Vagina (tissue), 2 donors: ENCODE measurements around the gene XRCC4. TPM values are rescaled to one million over a fixed set of nuclear protein-coding genes. Genes with fewer than 3 reads are reported as not detected.

Experiments
- DNase-seq, 2 donors: peaks; one replicate each; pipeline ENCODE4 v3.0.0-alpha.2; 2017; ENCODE audit errors: extremely low spot score in 2 of 2
- H3K27ac ChIP-seq: fragments of 200-600 bp; sonication (generic); one replicate; pipeline ENCODE4 v1.5.1; 2019
- H3K27me3 ChIP-seq: fragments of 200-600 bp; sonication (generic); one replicate; pipeline ENCODE4 v1.5.1; 2019
- H3K36me3 ChIP-seq, 2 donors: fragments of 200-600 bp; sonication (generic); one replicate each; pipeline ENCODE4 v1.5.1; 2017 to 2019
- H3K4me1 ChIP-seq: fragments of 200-600 bp; sonication (generic); one replicate; pipeline ENCODE4 v1.5.1; 2019
- H3K4me3 ChIP-seq, 2 donors: fragments of 200-600 bp; sonication (generic); 1 replicate in 1 of 2; 2 replicates in 1 of 2; pipeline ENCODE4 v1.5.1; 2016 to 2019
- H3K9me3 ChIP-seq: fragments of 200-600 bp; sonication (generic); one replicate; pipeline ENCODE4 v1.5.1; 2019
- POLR2A ChIP-seq, 2 donors: fragments of 450-650 bp; IDR thresholded peaks; one replicate each; pipeline ENCODE4 v1.6.1; 2017; ENCODE audit warnings: antibody characterized with exemption in 2 of 2, mild to moderate bottlenecking in 2 of 2, moderate library complexity in 2 of 2
- POLR2AphosphoS5 ChIP-seq, 2 donors: sonication (generic); formaldehyde crosslinking; IDR thresholded peaks; one replicate each; pipeline ENCODE4 v1.9.0; 2017; ENCODE audit warnings: antibody characterized with exemption in 2 of 2, mild to moderate bottlenecking in 2 of 2, low read depth in 1 of 2; ENCODE audit not compliant: insufficient read depth in 1 of 2
- intact Hi-C: fragments of 100-400 bp; cut with DNase I; formaldehyde crosslinking; loops from one replicate; pipeline ENCODE4 v1.15.1; 2023
- total RNA-seq: library from RNA; depleted of rRNA; stranded (reverse); fragments of >200 nt; gene quantifications from one replicate; pipeline ENCODE4 v1.2.3, GENCODE V29; 2016
- TF ChIP-seq, protein P1 (sequence below), 3 experiments: fragments of 450-650 bp in 2 of 3; fragments of 200-600 bp in 1 of 3; sonication (generic) in 1 of 3; IDR thresholded peaks; one replicate each; pipeline ENCODE4 v1.5.1; 2017 to 2019; ENCODE audit warnings: antibody characterized with exemption in 3 of 3, mild to moderate bottlenecking in 2 of 3, moderate library complexity in 2 of 3

Gene XRCC4
- total RNA-seq, 1 donor from 2014 or later = 5.4 TPM

DNA sequence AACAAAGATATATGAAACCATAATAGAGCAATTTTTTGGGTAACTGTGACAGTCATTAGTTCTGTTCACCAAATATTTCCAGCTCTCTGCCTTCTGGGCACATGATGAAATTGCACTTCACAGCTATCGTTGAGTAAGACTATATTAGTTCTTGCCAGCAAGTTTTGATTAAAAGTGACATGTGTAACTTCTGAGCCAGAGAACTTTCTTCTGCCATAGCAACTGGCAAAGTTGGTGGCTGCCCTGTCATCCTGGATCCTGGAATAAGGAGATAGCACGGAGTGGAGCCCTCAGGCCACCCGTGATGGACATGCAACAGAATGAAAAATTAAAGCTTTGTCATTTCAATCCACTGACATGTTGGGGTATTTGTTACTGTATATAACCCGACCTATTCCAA lies 199.8 kb downstream of the XRCC4 start:
- DNase-seq = no peak
- no peak for TF ChIP-seq POLR2A (IDR thresholded peaks at IDR 0.05)
- TF ChIP-seq, protein P1, sequence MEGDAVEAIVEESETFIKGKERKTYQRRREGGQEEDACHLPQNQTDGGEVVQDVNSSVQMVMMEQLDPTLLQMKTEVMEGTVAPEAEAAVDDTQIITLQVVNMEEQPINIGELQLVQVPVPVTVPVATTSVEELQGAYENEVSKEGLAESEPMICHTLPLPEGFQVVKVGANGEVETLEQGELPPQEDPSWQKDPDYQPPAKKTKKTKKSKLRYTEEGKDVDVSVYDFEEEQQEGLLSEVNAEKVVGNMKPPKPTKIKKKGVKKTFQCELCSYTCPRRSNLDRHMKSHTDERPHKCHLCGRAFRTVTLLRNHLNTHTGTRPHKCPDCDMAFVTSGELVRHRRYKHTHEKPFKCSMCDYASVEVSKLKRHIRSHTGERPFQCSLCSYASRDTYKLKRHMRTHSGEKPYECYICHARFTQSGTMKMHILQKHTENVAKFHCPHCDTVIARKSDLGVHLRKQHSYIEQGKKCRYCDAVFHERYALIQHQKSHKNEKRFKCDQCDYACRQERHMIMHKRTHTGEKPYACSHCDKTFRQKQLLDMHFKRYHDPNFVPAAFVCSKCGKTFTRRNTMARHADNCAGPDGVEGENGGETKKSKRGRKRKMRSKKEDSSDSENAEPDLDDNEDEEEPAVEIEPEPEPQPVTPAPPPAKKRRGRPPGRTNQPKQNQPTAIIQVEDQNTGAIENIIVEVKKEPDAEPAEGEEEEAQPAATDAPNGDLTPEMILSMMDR (IDR thresholded peaks at IDR 0.05) = no peak
- no peak for TF ChIP-seq POLR2AphosphoS5 (IDR thresholded peaks at IDR 0.05; ENCODE audit: insufficient read depth in 1 of 2, low read depth in 1 of 2)

DNA sequence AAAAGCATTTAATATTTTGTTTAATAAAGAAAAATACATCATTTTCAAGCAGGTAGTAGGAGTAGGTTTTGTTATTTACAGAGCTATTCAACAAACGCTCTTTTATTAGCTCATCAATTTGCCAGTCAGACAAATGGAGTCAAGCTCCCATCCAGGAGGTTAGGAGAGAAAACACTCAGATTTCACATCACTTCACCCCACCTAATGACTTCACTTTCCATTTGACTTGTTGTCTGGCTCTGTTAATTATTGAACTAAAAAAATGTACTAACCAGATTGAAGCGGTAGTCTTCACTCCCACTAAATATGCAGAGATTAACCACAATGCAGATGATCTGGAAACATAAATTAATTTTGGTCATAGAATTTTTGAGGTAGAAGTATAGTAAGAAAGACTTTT lies 200.6 kb downstream of the XRCC4 start:
- no peaks in the 10 kb centered on the region for H3K4me1 ChIP-seq
- no peak overlapping the region for H3K4me3 ChIP-seq
- H3K27me3 ChIP-seq = no peaks in the 10 kb centered on the region
- intact Hi-C loops = no loop called here
- H3K36me3 ChIP-seq = no peaks in the 10 kb centered on the region
- H3K27ac ChIP-seq = no peak overlapping the region
- no peak for DNase-seq
- H3K9me3 ChIP-seq = no peaks in the 10 kb centered on the region
- TF ChIP-seq POLR2AphosphoS5 (IDR thresholded peaks at IDR 0.05; ENCODE audit: insufficient read depth in 1 of 2, low read depth in 1 of 2) (no peak), POLR2A (IDR thresholded peaks at IDR 0.05) (no peak)
- TF ChIP-seq, protein P1 (IDR thresholded peaks at IDR 0.05) = no peak

More for the DNA sequence above, 199.8 kb downstream of the XRCC4 start:
- Histone ChIP-seq H3K4me3 (no peak overlapping the region), H3K9me3 (no peaks in the 10 kb centered on the region), H3K27ac (no peak overlapping the region), H3K36me3 (no peaks in the 10 kb centered on the region), H3K27me3 (no peaks in the 10 kb centered on the region), H3K4me1 (no peaks in the 10 kb centered on the region)
- intact Hi-C loops = no loop called here

DNA sequence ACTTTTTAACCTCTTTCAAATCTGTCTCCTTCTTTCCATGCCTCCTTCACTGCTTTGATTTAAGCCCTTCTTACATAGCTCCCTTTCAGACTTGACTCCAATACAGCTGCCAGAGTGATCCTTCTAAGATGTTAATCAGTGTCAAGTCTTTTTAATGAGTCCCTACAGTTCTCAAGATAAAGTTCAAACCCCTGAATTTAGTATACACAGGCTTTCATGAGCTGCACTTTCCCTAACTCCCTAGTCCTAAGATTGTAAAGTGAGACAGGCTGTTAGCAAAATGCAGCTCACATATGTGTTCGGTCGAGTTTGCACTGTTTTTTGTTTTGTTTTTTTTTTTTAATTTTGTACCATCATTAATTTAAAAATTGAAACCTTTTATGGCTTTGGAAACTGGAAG lies 203.8 kb downstream of the XRCC4 start:
- H3K4me1 ChIP-seq = no peaks in the 10 kb centered on the region
- H3K9me3 ChIP-seq = no peaks in the 10 kb centered on the region
- no peak overlapping the region for H3K4me3 ChIP-seq
- no peaks in the 10 kb centered on the region for H3K36me3 ChIP-seq
- DNase-seq = no peak
- intact Hi-C loops = no loop called here
- no peaks in the 10 kb centered on the region for H3K27me3 ChIP-seq
- H3K27ac ChIP-seq = no peak overlapping the region
- TF ChIP-seq POLR2AphosphoS5 (IDR thresholded peaks at IDR 0.05; ENCODE audit: insufficient read depth in 1 of 2, low read depth in 1 of 2) (no peak), POLR2A (IDR thresholded peaks at IDR 0.05) (no peak)
- TF ChIP-seq, protein P1 (IDR thresholded peaks at IDR 0.05) = no peak

DNA sequence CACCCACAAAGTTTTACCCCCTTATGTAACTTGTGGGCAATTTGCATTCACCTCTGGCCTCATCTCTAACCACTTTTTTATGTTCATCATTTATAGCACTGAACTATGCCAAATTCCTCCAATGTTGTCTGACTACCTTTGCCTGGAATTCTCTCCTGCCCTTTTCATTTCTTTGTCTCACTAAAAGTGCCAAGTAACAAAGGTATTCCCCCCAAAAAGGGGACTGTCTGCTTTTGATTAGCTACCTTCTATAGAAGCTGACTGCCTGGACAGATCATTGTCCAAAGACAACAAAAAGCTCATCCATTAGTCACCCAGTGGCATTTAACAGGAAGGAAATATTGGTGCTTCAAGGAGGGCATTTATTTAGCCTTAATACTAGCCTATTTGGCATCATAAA lies 204.3 kb downstream of the XRCC4 start:
- H3K27me3 ChIP-seq = no peaks in the 10 kb centered on the region
- DNase-seq = no peak
- intact Hi-C loops = no loop called here
- no peaks in the 10 kb centered on the region for H3K9me3 ChIP-seq
- TF ChIP-seq POLR2AphosphoS5 (IDR thresholded peaks at IDR 0.05; ENCODE audit: insufficient read depth in 1 of 2, low read depth in 1 of 2) = no peak
- TF ChIP-seq, protein P1 (IDR thresholded peaks at IDR 0.05) = no peak
- TF ChIP-seq POLR2A (IDR thresholded peaks at IDR 0.05) = no peak
- H3K4me1 ChIP-seq = no peaks in the 10 kb centered on the region
- no peaks in the 10 kb centered on the region for H3K36me3 ChIP-seq
- H3K4me3 ChIP-seq = no peak overlapping the region
- H3K27ac ChIP-seq = no peak overlapping the region

DNA sequence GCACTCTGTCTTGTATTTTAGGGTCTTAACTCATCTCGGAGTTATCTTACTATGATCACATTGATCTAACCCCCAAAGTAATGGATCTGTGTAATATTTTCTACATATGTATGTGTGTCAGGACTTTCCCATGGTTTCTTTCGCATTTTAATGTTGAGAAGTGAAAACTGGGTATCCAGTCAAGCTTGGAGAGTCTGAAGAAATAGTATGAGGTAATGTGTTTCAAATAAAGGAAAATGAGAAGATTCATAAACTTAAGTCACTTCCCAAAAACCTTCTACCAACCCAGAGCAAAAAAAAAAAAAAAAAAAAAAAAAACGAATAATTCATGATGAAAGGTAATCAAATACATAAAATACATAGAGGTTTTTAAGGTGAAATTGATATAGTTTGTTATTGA lies 206.4 kb downstream of the XRCC4 start:
- intact Hi-C loops = no loop called here
- no peak for DNase-seq
- H3K9me3 ChIP-seq = no peaks in the 10 kb centered on the region

More for the DNA sequence above, 206.4 kb downstream of the XRCC4 start:
- H3K4me1 ChIP-seq = no peaks in the 10 kb centered on the region
- no peak overlapping the region for H3K27ac ChIP-seq
- TF ChIP-seq POLR2AphosphoS5 (IDR thresholded peaks at IDR 0.05; ENCODE audit: insufficient read depth in 1 of 2, low read depth in 1 of 2) = no peak
- no peak for TF ChIP-seq POLR2A (IDR thresholded peaks at IDR 0.05)
- TF ChIP-seq, protein P1 (IDR thresholded peaks at IDR 0.05) = no peak
- H3K27me3 ChIP-seq = no peaks in the 10 kb centered on the region
- no peaks in the 10 kb centered on the region for H3K36me3 ChIP-seq
- H3K4me3 ChIP-seq = no peak overlapping the region
